HG02798 (cell line): ENCODE measurements around the gene NIPAL1.
A peak's percentile ranks its signal among the peaks of the same experiment; 100 is the strongest.

Source experiments
- ATAC-seq: cut with Tn5 transposase; IDR thresholded peaks from one replicate; pipeline ENCODE4 v1.9.1; 2021; ENCODE audit warnings: mild to moderate bottlenecking; ENCODE audit not compliant: unreplicated experiment, poor library complexity

Gene NIPAL1

GRCh38 chr4:48024522-48024921 is 8.0 kb downstream of the NIPAL1 start:
- ATAC-seq = no peak

DNA sequence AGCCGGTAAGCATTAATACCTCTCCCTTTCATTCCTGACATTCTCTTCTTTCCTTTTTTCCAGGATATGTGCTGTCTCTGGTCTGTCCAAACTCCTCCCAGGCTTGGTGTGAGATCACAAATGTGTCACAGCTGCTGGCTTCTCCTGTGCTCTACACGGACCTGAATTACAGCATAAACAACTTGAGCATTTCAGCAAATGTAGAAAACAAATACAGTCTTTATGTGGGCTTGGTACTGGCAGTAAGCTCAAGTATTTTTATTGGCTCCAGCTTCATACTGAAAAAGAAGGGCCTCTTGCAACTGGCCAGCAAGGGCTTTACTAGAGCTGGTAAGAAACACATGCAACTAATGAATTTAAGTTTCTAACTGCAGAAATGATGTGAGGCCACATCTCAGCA is 8.4 kb downstream of the NIPAL1 start:
- no peak for ATAC-seq

DNA sequence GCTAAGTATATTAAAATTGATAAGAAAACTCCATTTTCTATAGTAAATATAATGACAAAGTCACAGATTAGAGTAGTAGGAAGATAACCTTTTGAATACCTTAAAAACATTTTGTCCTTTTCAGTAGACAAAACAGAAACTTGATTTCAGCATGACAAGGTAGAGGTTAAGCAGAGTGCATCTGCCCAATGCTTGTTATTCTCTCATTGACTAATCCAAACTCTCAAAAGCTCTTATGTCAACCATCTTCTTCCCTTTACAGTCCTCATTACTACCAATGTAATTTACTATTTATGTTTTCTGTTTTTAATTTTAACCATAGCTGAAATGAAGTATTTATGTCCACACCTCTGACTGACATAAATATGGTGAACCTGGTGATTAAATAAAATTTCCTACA is 11.1 kb downstream of the NIPAL1 start:
- peak; percentile 66 for ATAC-seq

DNA sequence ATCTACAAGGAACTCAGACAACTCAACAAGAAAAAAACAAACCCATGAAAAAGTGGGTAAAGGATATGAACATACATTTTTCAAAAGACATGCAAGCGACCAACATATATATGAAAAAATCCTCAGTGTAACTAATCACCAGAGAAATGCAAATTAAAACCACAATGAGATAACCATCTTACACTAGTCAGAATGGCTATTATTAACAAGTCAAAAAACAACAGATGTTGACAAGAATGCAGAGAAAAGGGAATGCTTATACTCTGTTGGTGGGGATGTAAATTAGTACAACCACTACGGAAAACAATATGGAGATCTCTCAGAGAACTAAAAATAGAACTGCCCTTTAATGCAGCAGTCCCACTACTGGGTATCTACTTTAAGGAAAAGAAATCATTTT is 12.1 kb downstream of the NIPAL1 start:
- peak; percentile 73 for ATAC-seq

DNA sequence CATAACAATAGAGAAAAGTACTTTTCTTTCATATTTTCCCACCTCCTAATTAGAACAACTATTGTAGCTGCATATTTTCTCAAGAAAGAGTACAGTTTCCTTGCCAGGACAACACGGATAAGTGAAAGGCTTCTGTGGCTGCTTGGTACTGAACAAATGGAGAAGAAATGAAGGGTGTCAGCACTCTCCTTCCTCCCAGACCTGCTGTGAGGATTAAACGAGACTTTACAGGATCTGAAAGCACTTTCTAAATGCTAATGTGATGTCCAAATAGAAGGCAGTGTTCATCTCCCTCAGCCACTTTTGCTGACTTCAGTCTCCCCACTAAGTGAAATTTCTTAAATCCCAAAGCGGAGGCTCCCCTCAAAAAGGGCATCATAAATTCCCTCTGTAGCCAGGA is 13.9 kb downstream of the NIPAL1 start:
- ATAC-seq = no peak

- ATAC-seq = no peak
Observed at GRCh38 chr4:48031802-48032525, 15.4 kb downstream of the NIPAL1 start.

GRCh38 chr4:48032721-48033120 is 16.1 kb downstream of the NIPAL1 start:
- no peak for ATAC-seq

DNA sequence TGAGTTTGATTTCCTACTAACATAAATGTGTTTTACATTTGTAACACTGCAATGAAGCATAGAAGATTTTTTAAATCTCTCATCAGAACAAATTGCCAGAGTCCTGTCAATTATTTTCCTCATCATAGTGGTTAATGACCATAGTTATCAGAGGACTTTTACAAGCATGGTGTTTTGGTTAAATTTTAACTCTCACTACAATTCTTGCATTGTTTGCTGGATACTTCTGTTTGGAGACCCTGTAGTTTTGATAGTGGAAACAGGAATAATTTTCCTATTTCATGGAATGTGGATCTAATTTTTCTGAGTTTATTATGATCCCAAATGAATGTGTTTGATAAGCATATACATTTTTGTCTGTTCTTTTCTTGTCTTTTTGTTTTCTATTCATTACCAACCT is 16.8 kb downstream of the NIPAL1 start:
- ATAC-seq = no peak

DNA sequence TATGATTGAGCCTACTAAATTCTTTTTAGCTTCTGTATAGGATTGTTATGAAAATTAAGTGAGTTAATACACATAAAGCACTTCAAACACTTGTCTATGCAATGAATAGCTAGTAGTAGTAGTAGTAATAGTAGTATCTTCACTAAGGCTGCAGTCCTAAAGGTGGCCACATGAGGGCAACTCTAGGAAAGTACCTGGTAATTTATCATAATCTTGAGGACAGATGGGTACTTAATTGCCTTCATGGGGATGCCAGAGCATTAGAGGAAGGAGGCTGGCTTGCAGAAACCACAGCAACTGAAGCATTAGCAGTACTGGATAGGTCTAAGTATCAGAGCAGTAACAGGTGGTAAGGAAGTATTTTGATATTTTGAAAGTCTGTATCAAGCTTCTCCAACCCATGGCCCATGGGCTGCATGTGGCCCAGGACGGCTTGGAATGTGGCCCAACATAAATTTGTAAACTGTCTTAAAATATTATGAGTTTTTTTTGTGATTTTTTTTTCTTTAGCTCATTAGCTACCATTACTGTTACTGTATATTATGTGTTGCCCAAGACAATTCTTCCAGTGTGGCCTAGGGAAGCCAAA is 17.3 kb downstream of the NIPAL1 start:
- ATAC-seq = peak; percentile 74

GRCh38 chr4:48035952-48036351 is 19.4 kb downstream of the NIPAL1 start:
- ATAC-seq = no peak

DNA sequence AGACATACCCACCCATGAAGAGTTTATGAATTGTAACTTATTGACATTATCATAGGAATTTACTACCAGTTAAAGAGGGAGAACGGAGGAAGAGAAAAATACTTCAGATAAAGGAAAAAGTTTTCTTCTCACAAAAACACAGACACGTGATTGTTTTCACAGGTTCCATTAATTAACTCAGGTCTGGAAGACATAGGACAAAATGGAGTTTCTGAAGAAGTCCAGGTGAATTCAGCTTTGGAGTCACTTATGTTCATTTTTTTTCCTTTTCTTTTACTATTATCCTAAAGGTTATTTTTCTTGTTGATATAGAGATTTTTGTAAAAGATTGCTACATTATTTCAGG is 20.5 kb downstream of the NIPAL1 start:
- ATAC-seq = no peak

DNA sequence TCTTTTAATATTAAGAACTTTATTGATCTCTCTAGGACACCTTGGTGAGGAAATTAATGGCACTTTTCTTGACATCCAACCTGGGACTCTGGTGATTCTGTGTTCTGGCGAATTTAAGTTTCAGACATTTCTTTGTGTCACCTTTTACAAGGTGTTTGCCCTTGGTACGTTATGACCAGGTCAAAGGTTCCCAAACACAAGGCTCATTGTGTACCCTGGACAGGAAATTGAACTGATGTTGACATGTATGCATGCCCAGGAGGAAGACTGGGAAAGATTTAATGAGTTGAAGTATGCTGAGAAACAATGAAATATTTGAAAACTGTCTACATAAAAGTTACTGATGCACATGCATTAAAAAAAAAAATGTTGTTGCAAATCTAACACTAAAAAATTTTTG is 22.1 kb downstream of the NIPAL1 start:
- ATAC-seq = no peak

- ATAC-seq = no peak
Observed at GRCh38 chr4:48039561-48039960, 23.0 kb downstream of the NIPAL1 start.

DNA sequence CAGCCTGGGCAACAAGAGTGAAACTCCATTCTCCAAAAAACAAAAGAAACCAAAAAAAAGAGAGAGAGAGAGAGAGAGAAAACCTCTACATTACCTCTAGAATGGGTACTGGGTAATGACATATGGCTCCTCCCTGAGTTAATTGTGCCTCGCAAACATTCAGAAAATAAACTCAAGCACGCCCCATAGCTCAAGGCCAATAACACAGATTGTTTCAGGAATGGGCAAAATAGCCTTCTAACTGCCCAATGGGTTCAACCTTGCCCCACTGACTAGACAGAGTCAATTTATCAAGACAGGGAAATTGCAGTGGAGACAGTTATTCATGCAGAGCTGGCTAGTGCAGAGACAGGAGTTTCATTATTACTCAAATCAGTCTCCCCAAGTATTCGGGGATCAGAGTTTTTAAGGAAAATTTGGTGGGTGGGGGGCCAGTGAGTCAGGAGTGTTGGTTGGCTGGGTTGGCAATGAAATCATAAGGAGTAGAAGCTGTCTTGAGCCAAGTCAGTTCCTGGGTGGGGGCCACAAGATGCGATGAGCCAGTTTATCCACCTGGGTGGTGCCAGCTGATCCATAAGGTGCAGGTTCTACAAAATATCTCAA is 25.1 kb downstream of the NIPAL1 start:
- no peak for ATAC-seq

GRCh38 chr4:48042979-48043461 is 26.4 kb downstream of the NIPAL1 start:
- ATAC-seq = peak; percentile 19

DNA sequence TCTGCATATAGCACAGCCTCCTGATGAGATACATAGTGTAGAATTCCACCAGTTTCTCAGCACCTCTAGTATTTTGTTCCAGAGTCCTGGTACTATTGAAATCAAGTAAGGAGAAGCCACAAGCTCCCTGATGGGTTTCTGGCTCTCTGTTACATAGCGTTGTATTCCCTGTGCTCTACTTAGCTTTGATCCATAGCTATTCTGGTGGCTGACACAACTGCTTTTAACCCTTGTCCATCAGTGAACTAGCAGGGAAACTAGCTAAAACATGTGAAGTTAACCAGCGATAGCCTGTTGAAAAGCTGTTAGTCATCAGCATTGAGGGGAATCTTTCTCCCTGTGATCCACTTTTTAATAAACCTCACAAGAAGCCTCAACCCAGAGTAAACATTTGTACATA is 26.9 kb downstream of the NIPAL1 start:
- no peak for ATAC-seq

DNA sequence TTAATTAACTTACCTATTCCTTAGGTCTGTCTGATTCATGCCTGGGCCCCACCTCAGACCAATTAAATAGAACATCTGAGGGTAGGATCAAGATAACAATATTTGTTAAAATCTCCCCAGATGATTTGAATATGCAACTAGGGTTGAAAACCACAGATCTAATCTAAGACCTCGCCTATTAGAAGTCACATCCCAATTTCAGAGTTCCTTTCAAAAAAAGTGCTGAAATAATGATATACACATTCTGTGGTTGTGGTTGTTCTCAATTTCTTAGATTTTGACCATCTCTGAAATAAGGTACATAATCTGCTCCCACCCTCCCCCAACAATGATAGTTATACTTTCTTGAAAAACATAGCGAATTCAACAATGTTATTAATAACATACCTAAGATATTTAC is 27.7 kb downstream of the NIPAL1 start:
- ATAC-seq = no peak

DNA sequence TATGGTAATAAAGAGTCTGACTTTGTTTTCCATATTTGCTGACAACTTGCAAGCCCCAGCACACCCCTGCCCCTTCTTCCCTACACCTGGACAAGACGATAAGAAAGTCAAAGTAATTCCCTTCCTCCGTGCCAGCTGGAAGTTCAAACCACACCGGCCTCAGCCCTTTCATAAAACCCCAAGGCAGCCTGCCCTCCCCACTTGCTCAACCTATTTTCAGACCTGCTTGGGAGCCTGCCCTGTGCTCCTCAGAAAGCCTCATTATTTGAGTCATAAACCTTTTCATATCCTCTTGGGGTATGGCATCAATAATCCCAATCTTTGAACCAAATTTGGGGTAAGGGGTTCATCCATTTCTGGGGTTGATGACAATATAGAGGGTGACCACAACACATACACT is 29.5 kb downstream of the NIPAL1 start:
- ATAC-seq = no peak

- peak; percentile 99 for ATAC-seq
Observed at GRCh38 chr4:48047421-48047844, 30.9 kb downstream of the NIPAL1 start.

DNA sequence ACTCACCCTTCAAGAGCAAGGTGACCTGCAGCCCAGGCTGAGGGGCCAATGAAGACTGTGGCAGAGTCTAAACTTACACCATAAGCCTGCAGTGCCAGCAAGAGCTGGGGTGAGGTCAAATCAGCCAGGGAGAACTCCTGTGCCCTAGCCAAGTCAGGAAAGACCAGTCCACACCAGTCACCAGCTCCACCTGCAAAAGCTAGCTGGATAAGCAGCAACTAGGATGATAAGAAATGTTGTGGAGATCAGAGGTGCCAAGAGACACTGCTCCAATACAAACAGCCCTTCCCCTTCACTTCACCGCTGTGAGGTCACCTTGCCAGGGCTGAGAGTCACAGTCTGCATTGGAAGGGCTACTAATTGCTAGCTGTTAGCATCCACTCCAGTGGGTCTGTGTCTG is 31.3 kb downstream of the NIPAL1 start:
- no peak for ATAC-seq

DNA sequence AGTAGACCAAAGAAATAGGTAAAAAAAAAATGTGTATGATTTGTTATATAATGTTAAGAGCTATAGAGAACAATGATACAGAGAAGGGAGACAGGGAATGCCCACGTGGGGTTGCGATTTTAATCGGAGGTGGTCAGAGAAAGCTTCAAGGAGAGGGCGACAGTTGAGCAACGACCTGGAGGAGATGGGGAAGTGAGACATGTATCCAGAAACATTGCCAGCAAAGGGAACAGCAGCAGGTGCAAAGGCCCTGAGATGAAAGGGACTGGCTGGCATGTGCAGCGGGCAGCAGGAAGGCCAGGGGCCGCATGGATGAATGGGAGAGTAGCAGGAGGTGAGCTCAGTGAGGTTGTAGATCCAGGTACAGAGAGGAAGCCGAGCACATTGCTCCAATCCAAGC is 32.9 kb downstream of the NIPAL1 start:
- ATAC-seq = no peak

- ATAC-seq = no peak
Observed at GRCh38 chr4:48051078-48051477, 34.5 kb downstream of the NIPAL1 start.
